Breast epithelium (tissue), 3 donors: ENCODE measurements around the gene TIAM1.

Experiments used
- CTCF ChIP-seq, 3 donors: fragments of 450-650 bp; IDR thresholded peaks; one replicate each; pipeline ENCODE4 v1.5.1; 2016 to 2017; ENCODE audit warnings: antibody characterized with exemption in 3 of 3, mild to moderate bottlenecking in 3 of 3, moderate library complexity in 3 of 3
- POLR2A ChIP-seq: fragments of 450-650 bp; IDR thresholded peaks from one replicate; pipeline ENCODE4 v1.6.1; 2016; ENCODE audit warnings: antibody characterized with exemption, mild to moderate bottlenecking, moderate library complexity

GRCh38 chr21:31184459-31184858 is 159.6 kb downstream of the TIAM1 start:
- TF ChIP-seq CTCF (IDR thresholded peaks at IDR 0.05) (no peak), POLR2A (no peak)
